Heart left ventricle (tissue), 16 donors: ENCODE results near the gene PAX5. TPM values are rescaled to one million over a fixed set of nuclear protein-coding genes. Genes with fewer than 3 reads are reported as not detected.

Experiments used
- ATAC-seq, 4 donors: fragments of 200-7000 bp; cut with Tn5 transposase; one replicate each; pipeline ENCODE4 v1.9.1; 2020 to 2022; ENCODE audit warnings: moderate library complexity in 4 of 4, mild to moderate bottlenecking in 3 of 4, moderate number of reproducible peaks in 1 of 4
- DNase-seq, 5 donors: peaks; one replicate each; pipeline ENCODE4 v3.0.0-alpha.2; 2020
- H3K27ac ChIP-seq, 12 donors: fragments of 200-600 bp; sonication (generic) in 4 of 12; one replicate each; pipeline versions ENCODE4 v1.5.0 to v1.8.0; 2016 to 2022; ENCODE audit warnings: mild to moderate bottlenecking in 2 of 12
- H3K27me3 ChIP-seq, 9 donors: fragments of 200-600 bp; sonication (generic) in 2 of 9; one replicate each; pipeline versions ENCODE4 v1.5.1 to v1.8.0; 2016 to 2022; ENCODE audit warnings: mild to moderate bottlenecking in 3 of 9
- H3K36me3 ChIP-seq, 9 donors: fragments of 200-600 bp; sonication (generic) in 2 of 9; one replicate each; pipeline versions ENCODE4 v1.5.0 to v1.8.0; 2018 to 2022; ENCODE audit warnings: mild to moderate bottlenecking in 2 of 9
- H3K4me1 ChIP-seq, 12 donors: fragments of 200-600 bp; sonication (generic) in 4 of 12; one replicate each; pipeline versions ENCODE4 v1.5.0 to v1.8.0; 2016 to 2022; ENCODE audit warnings: mild to moderate bottlenecking in 3 of 12
- H3K4me3 ChIP-seq, 12 donors: fragments of 200-600 bp; sonication (generic) in 4 of 12; one replicate each; pipeline versions ENCODE4 v1.5.0 to v1.8.0; 2017 to 2022; ENCODE audit warnings: mild to moderate bottlenecking in 9 of 12, moderate library complexity in 4 of 12
- H3K9me3 ChIP-seq, 12 donors: fragments of 200-600 bp; sonication (generic) in 4 of 12; one replicate each; pipeline versions ENCODE4 v1.5.0 to v1.8.0; 2016 to 2022; ENCODE audit warnings: mild to moderate bottlenecking in 1 of 12
- CTCF ChIP-seq, 12 donors: fragments of 200-600 bp; sonication (generic) in 4 of 12; IDR thresholded peaks; one replicate each; pipeline versions ENCODE4 v1.5.0 to v1.8.0; 2018 to 2022; ENCODE audit warnings: antibody characterized with exemption in 12 of 12, mild to moderate bottlenecking in 5 of 12
- POLR2A ChIP-seq, 2 donors: fragments of 450-650 bp; IDR thresholded peaks; one replicate each; pipeline ENCODE4 v1.6.1; 2017; ENCODE audit warnings: antibody characterized with exemption in 2 of 2, mild to moderate bottlenecking in 2 of 2, moderate library complexity in 2 of 2
- WGBS, 4 donors: extraction: QIAGEN DNeasy Blood & Tissue Kit in 2 of 4; methylation state at CpG; one replicate each; pipeline versions ENCODE4 v1.1.5 to v1.1.7; 2013 to 2018; 5-methylcytosine and 5-hydroxymethylcytosine counted together
- intact Hi-C, 10 donors: fragments of 100-400 bp; cut with DNase I; formaldehyde crosslinking; loops; one replicate each; pipeline versions ENCODE4 v1.11.1 to v1.14.2; 2022
- polyA plus RNA-seq, 2 donors: library from polyadenylated mRNA; stranded (reverse); fragments of 200-250 nt; gene quantifications; one replicate each; pipeline ENCODE4 v1.2.3, GENCODE V29; 2013
- total RNA-seq, 9 donors: library from RNA; depleted of rRNA in 2 of 9; stranded (reverse); fragments of >200 nt in 2 of 9; fragmentation: NEBNext Ultra II Directional in 3 of 9; extraction: Animal tissue kit (Norgen Biotek cat#: 25700) in 3 of 9; gene quantifications; one replicate each; pipeline versions ENCODE4 v1.1.0 to v1.2.4, GENCODE V29; 2016 to 2023
- donor health status: ischemic (EF 13 %, LVEDD 7.1; RV severe dilation, severe dysfunction).
- donor health status: healthy with polysubstance abuse.
- donor health status: DM: no; HTN: yes; CAD: no.
- donor health status: DM: no; HTN: no; CAD: no.
- donor health status: ischemic (EF 25% LVEDD 6.9; RV normal size, moderate dysfunction).
- donor health status: ischemic (EF 25% LVEDD 5.7; RV mildly dilated, moderate dysfunction).
- donor health status: healthy.
- donor health status: DM: yes; HTN: yes; CAD: no.
- donor health status: ischemic (EF 35%, LVEDD 5.7; RV mildly dilated, moderate dysfunction).
- donor health status: nonischemic (EF 11% LVEDD 7.7; RV severe dilation, severe dysfunction).
- donor health status: DM: yes; HTN: yes; CAD: no.
- donor health status: PGD.
- donor health status: ischemic (EF 29% LVEDD 5.4; RV normal size, mild dysfunction).
- donor health status: nonischemic (EF 23%, LVEDD 6.1; RV moderate dilation, normal function).

Gene PAX5
- total and polyA plus RNA-seq, 11 donors: 0.01 to 0.37 (median 0.08) TPM; not detected in 7

- ATAC-seq: no peak
- Histone ChIP-seq H3K4me1 (peaks cover 0 to 5% (median 0%) of the 10 kb centered on the region in 12 donors), H3K9me3 (no peaks in the 10 kb centered on the region), H3K36me3 (no peaks in the 10 kb centered on the region), H3K27ac (no peak overlapping the region), H3K27me3 (peaks cover 12 to 99% (median 65%) of the 10 kb centered on the region in 9 donors), H3K4me3 (no peak overlapping the region)
- WGBS, 4 donors: 55 to 59% (median 56%) methylated on average over 5 of the region's 5 CpGs
- no peak for DNase-seq
- TF ChIP-seq CTCF (IDR thresholded peaks at IDR 0.05) (no peak), POLR2A (IDR thresholded peaks at IDR 0.05) (no peak)
- intact Hi-C loops: no loop called here
Observed at GRCh38 chr9:37004424-37004935, 29.6 kb downstream of the PAX5 start.

- peaks cover 12 to 95% (median 70%) of the 10 kb centered on the region in 9 donors for H3K27me3 ChIP-seq
- WGBS, 4 donors: 2 to 5% (median 4%) methylated on average over 27 to 62 of the region's 62 CpGs
Observed at GRCh38 chr9:37002413-37003217, 31.5 kb downstream of the PAX5 start.

GRCh38 chr9:37002036-37002412, 32.0 kb downstream of the PAX5 start:
- intact Hi-C loops: no loop called here
- Histone ChIP-seq H3K4me3 (no peak overlapping the region), H3K27me3 (peaks cover 12 to 91% (median 69%) of the 10 kb centered on the region in 9 donors), H3K27ac (no peak overlapping the region), H3K36me3 (no peaks in the 10 kb centered on the region), H3K4me1 (peaks cover 0 to 5% (median 0%) of the 10 kb centered on the region in 12 donors), H3K9me3 (no peaks in the 10 kb centered on the region)
- ATAC-seq (no peak), DNase-seq (no peak)
- TF ChIP-seq POLR2A (IDR thresholded peaks at IDR 0.05): no peak
- no peak for TF ChIP-seq CTCF (IDR thresholded peaks at IDR 0.05)
- 34 to 68% (median 56%) methylated on average over 7 to 11 of the region's 11 CpGs for WGBS, 4 donors

More at GRCh38 chr9:37002413-37003217, 31.5 kb downstream of the PAX5 start:
- TF ChIP-seq POLR2A (IDR thresholded peaks at IDR 0.05) (no peak), CTCF (IDR thresholded peaks at IDR 0.05) (no peak)
- Histone ChIP-seq H3K27ac (no peak overlapping the region), H3K9me3 (no peaks in the 10 kb centered on the region), H3K36me3 (no peaks in the 10 kb centered on the region), H3K4me1 (peaks cover 0 to 5% (median 0%) of the 10 kb centered on the region in 12 donors), H3K4me3 (no peak overlapping the region)
- intact Hi-C loops: no loop called here
- ATAC-seq (no peak), DNase-seq (no peak)

- intact Hi-C loops: no loop called here
- TF ChIP-seq POLR2A (IDR thresholded peaks at IDR 0.05) (no peak), CTCF (IDR thresholded peaks at IDR 0.05) (no peak)
- Histone ChIP-seq H3K4me1 (peaks cover 0 to 5% (median 0%) of the 10 kb centered on the region in 12 donors), H3K36me3 (no peaks in the 10 kb centered on the region), H3K4me3 (no peak overlapping the region), H3K9me3 (no peaks in the 10 kb centered on the region), H3K27me3 (peaks cover 12 to 89% (median 66%) of the 10 kb centered on the region in 9 donors), H3K27ac (no peak overlapping the region)
- 54 to 78% (median 64%) methylated on average over 9 of the region's 9 CpGs for WGBS, 4 donors
- no peak for ATAC-seq
- no peak for DNase-seq
Observed at GRCh38 chr9:37001459-37001858, 32.6 kb downstream of the PAX5 start.
